ENCODE results near the gene HLA-DPA1.
A peak's percentile ranks its signal among the peaks of the same experiment; 100 is the strongest.

Gene HLA-DPA1

GRCh38 chr6:33019372-33019771, 54.1 kb downstream of the HLA-DPA1 start:
- Histone ChIP-seq H3K36me3 (no peaks in the 10 kb centered on the region), H3K4me1 (peaks cover 0 to 20% (median 5%) of the 10 kb centered on the region in 4 donors), H3K27me3 (peaks cover 0 to 2% of the 10 kb centered on the region in 2 donors), H3K9me3 (no peaks in the 10 kb centered on the region), H3K27ac (peak overlapping the region; percentile 67 to 69), H3K4me3 (peak overlapping the region; percentile 10 to 32)
- intact Hi-C loops (cut with DNase I; ENCODE audit: low total_unique reads): loop anchor here (5.0 to 10.0 kb wide), 2 partner anchors 73 to 105 kb away; no protein-coding TSS in a partner anchor
- DNase-seq: no peak
- no peak for TF ChIP-seq CTCF (IDR thresholded peaks at IDR 0.05)

GRCh38 chr6:33018904-33019303, 54.5 kb downstream of the HLA-DPA1 start:
- Histone ChIP-seq H3K9me3 (no peaks in the 10 kb centered on the region), H3K36me3 (no peaks in the 10 kb centered on the region), H3K4me3 (peak overlapping the region; percentile 10 to 32), H3K27ac (peak overlapping the region; percentile 67 to 69), H3K27me3 (peaks cover 0 to 7% of the 10 kb centered on the region in 2 donors), H3K4me1 (peaks cover 0 to 20% (median 5%) of the 10 kb centered on the region in 4 donors)
- intact Hi-C loops (cut with DNase I; ENCODE audit: low total_unique reads): loop anchor here (5.0 to 10.0 kb wide), 2 partner anchors 73 to 106 kb away; no protein-coding TSS in a partner anchor
- no peak for TF ChIP-seq CTCF (IDR thresholded peaks at IDR 0.05)
- DNase-seq: peak; percentile 79 to 85

- intact Hi-C loops (cut with DNase I; ENCODE audit: low total_unique reads): loop anchor here (5.0 to 10.0 kb wide), 2 partner anchors 74 to 106 kb away; no protein-coding TSS in a partner anchor
- H3K27ac ChIP-seq: peak overlapping the region; percentile 67 to 69
- no peak for DNase-seq
- no peaks in the 10 kb centered on the region for H3K9me3 ChIP-seq
- H3K4me1 ChIP-seq: peaks cover 0 to 20% (median 5%) of the 10 kb centered on the region in 4 donors
- H3K27me3 ChIP-seq: peaks cover 0 to 12% of the 10 kb centered on the region in 2 donors
- peak overlapping the region; percentile 10 to 32 for H3K4me3 ChIP-seq
- TF ChIP-seq CTCF (IDR thresholded peaks at IDR 0.05): no peak
- no peaks in the 10 kb centered on the region for H3K36me3 ChIP-seq
Observed at GRCh38 chr6:33018418-33018817, 55.0 kb downstream of the HLA-DPA1 start.

- intact Hi-C loops (cut with DNase I; ENCODE audit: low total_unique reads): loop anchor here (5.0 to 10.0 kb wide), 2 partner anchors 74 to 107 kb away; no protein-coding TSS in a partner anchor
- H3K27ac ChIP-seq: peak overlapping the region; percentile 67 to 69
Observed at GRCh38 chr6:33017694-33018353, 55.6 kb downstream of the HLA-DPA1 start.

GRCh38 chr6:33017018-33017417, 56.4 kb downstream of the HLA-DPA1 start:
- DNase-seq: no peak
- H3K27ac ChIP-seq: no peak overlapping the region
- TF ChIP-seq CTCF (IDR thresholded peaks at IDR 0.05): no peak
- peaks cover 0 to 14% of the 10 kb centered on the region in 2 donors for H3K27me3 ChIP-seq
- H3K36me3 ChIP-seq: no peaks in the 10 kb centered on the region
- H3K9me3 ChIP-seq: no peaks in the 10 kb centered on the region
- peaks cover 0 to 20% (median 5%) of the 10 kb centered on the region in 4 donors for H3K4me1 ChIP-seq
- H3K4me3 ChIP-seq: no peak overlapping the region
- intact Hi-C loops (cut with DNase I; ENCODE audit: low total_unique reads): loop anchor here (5.0 to 10.0 kb wide), 2 partner anchors 75 to 108 kb away; no protein-coding TSS in a partner anchor

More at GRCh38 chr6:33017694-33018353, 55.6 kb downstream of the HLA-DPA1 start:
- no peak for TF ChIP-seq CTCF (IDR thresholded peaks at IDR 0.05)
- DNase-seq: no peak
- no peaks in the 10 kb centered on the region for H3K36me3 ChIP-seq
- no peaks in the 10 kb centered on the region for H3K9me3 ChIP-seq
- no peak overlapping the region for H3K4me3 ChIP-seq
- peaks cover 0 to 13% of the 10 kb centered on the region in 2 donors for H3K27me3 ChIP-seq
- H3K4me1 ChIP-seq: peaks cover 0 to 20% (median 5%) of the 10 kb centered on the region in 4 donors

Measured in tibial artery (tissue), 4 donors.